Panc1 (cell line): ENCODE measurements around the gene SENP5. TPM values are rescaled to one million over a fixed set of nuclear protein-coding genes. Genes with fewer than 3 reads are reported as not detected.

Experiments used
- ATAC-seq: fragments of 200-7000 bp; cut with Tn5 transposase; 2 replicates; pipeline ENCODE4 v1.9.1; 2020; ENCODE audit warnings: mild to moderate bottlenecking, moderate library complexity
- BruUV-seq: library from RNA; stranded (reverse); fragments of 400-500 nt; replicated peaks from 2 replicates; lab custom pipeline; 2021; lab: Mats Ljungman, UMichigan
- CTCF ChIA-PET: fragments of 300-600 bp; sonication (Branson Sonifier 250); formaldehyde crosslinking; loops from one replicate; lab custom pipeline; 2022; ENCODE audit warnings: antibody characterized with exemption; lab: Charles Lee
- POLR2A ChIA-PET: fragments of 300-600 bp; sonication (Branson Sonifier 250); formaldehyde crosslinking; loops from one replicate; lab custom pipeline; 2022; ENCODE audit warnings: antibody characterized with exemption; lab: Charles Lee
- DNase-seq: peaks from one replicate; pipeline ENCODE4 v3.0.0-alpha.2; 2010; ENCODE audit warnings: low read depth, low spot score
- H3K27ac ChIP-seq: 2 replicates; pipeline ENCODE4 v1.5.1; 2011; ENCODE audit warnings: mild to moderate bottlenecking, low read length, inconsistent platforms
- H3K27me3 ChIP-seq: fragments of 200-500 bp; sonication (Bioruptor generic); 2 replicates; pipeline ENCODE4 v1.6.0; 2014; ENCODE audit warnings: low read length, inconsistent platforms; ENCODE audit not compliant: control insufficient read depth, insufficient read depth
- H3K36me3 ChIP-seq: fragments of 200-500 bp; sonication (Bioruptor generic); 2 replicates; pipeline ENCODE4 v1.5.1; 2014; ENCODE audit warnings: inconsistent platforms, mild to moderate bottlenecking, low read length, moderate library complexity; ENCODE audit not compliant: control insufficient read depth, insufficient read depth
- H3K4me1 ChIP-seq: 2 replicates; pipeline ENCODE4 v1.5.1; 2011; ENCODE audit warnings: inconsistent platforms, mild to moderate bottlenecking, low read length, moderate library complexity; ENCODE audit not compliant: control insufficient read depth, insufficient read depth
- H3K4me3 ChIP-seq, 2 experiments: 2 replicates each; pipeline ENCODE4 v1.5.1; 2011 to 2012; ENCODE audit warnings: low read depth in 2 of 2, low read length in 2 of 2, mild to moderate bottlenecking in 2 of 2, inconsistent platforms in 1 of 2, moderate library complexity in 1 of 2
- H3K9me3 ChIP-seq: fragments of 200-500 bp; sonication (Bioruptor generic); 2 replicates; pipeline ENCODE4 v1.5.1; 2014; ENCODE audit warnings: low read depth, mild to moderate bottlenecking, inconsistent platforms, low read length, moderate library complexity; ENCODE audit not compliant: control insufficient read depth, insufficient read depth
- POLR2AphosphoS5 ChIP-seq: IDR thresholded peaks from 2 replicates; pipeline ENCODE4 v1.6.1; 2012; ENCODE audit warnings: mild to moderate bottlenecking, low read depth, low read length, moderate library complexity
- SIN3A ChIP-seq: IDR thresholded peaks from 2 replicates; pipeline ENCODE4 v1.6.1; 2012; ENCODE audit warnings: low read depth, mild to moderate bottlenecking, low read length, moderate library complexity, borderline replicate concordance; ENCODE audit not compliant: insufficient read depth
- TCF7L2 ChIP-seq: IDR thresholded peaks from 2 replicates; pipeline ENCODE4 v1.6.1; 2011; ENCODE audit warnings: mild to moderate bottlenecking, low read depth, low read length, inconsistent platforms
- in situ Hi-C: cut with HindIII; loops from 2 replicates; pipeline ENCODE4 v1.10.0; 2016; ENCODE audit warnings: low sequenced_read_pairs, low pct_unique_long_range_greater_than_20kb
- intact Hi-C: fragments of 100-400 bp; cut with micrococcal nuclease; formaldehyde crosslinking; loops from one replicate; pipeline ENCODE4 v1.10.0; 2022; ENCODE audit not compliant: unreplicated experiment
- total RNA-seq: library from RNA; stranded (reverse); gene quantifications from one replicate; pipeline ENCODE4 v1.2.1, GENCODE V29; 2021; ENCODE audit not compliant: unreplicated experiment
- TF ChIP-seq, protein P1 (sequence below): fragments of 450-650 bp; IDR thresholded peaks from 2 replicates; pipeline ENCODE4 v1.5.1; 2017; ENCODE audit warnings: mild to moderate bottlenecking
- TF ChIP-seq, protein P2 (sequence below), 2 experiments: IDR thresholded peaks; 2 replicates each; pipeline ENCODE4 v1.6.1; 2011 to 2012; ENCODE audit warnings: low read depth in 2 of 2, control low read depth in 1 of 2, low read length in 1 of 2, mild to moderate bottlenecking in 1 of 2, moderate library complexity in 1 of 2; ENCODE audit not compliant: insufficient read depth in 1 of 2

SENP5 gene
- total RNA-seq, 1 experiment from 2014 or later = 40.0 TPM

DNA sequence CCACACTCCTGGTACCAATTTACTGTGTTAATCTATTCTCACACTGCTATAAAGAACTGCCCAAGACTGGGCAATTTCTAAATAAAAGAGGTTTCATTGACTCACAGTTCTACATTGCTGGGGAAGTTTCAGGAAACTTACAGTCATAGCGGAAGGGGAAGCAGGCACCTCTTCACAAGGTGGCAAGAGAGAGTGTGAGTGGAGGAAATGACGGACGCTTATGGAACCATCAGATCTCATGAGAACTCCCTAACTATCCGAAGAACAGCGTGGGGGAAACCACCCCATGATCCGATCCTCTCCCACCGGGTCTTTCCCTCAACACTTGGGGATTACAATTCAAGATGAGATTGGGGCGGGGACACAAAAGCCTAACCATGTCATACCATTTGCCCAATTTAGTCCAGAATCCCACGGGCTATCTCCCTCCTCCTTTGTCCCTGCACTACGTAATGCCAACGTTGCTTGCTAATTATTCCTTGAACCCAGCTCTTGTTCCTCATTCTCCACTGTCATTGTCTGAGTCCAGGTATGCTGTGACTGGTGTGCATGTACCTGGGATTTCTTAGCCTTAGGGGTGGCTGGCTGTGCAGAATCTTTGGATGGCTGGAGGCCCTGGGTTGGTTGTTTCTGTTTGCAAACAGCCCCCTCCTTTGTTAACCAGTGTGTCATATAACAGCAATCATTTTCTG lies 97.5 kb downstream of the SENP5 start:
- no peak for DNase-seq
- H3K27ac ChIP-seq = no peak overlapping the region
- no TSS peak for BruUV-seq
- CTCF ChIA-PET = no interaction called here
- TF ChIP-seq, protein P1, sequence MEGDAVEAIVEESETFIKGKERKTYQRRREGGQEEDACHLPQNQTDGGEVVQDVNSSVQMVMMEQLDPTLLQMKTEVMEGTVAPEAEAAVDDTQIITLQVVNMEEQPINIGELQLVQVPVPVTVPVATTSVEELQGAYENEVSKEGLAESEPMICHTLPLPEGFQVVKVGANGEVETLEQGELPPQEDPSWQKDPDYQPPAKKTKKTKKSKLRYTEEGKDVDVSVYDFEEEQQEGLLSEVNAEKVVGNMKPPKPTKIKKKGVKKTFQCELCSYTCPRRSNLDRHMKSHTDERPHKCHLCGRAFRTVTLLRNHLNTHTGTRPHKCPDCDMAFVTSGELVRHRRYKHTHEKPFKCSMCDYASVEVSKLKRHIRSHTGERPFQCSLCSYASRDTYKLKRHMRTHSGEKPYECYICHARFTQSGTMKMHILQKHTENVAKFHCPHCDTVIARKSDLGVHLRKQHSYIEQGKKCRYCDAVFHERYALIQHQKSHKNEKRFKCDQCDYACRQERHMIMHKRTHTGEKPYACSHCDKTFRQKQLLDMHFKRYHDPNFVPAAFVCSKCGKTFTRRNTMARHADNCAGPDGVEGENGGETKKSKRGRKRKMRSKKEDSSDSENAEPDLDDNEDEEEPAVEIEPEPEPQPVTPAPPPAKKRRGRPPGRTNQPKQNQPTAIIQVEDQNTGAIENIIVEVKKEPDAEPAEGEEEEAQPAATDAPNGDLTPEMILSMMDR = no peak
- in situ Hi-C loops = no loop called here
- POLR2A ChIA-PET = no interaction called here
- H3K36me3 ChIP-seq = no peaks in the 10 kb centered on the region
- intact Hi-C loops = no loop called here
- H3K9me3 ChIP-seq = no peaks in the 10 kb centered on the region
- H3K4me3 ChIP-seq = no peak overlapping the region
- H3K4me1 ChIP-seq = peaks cover 10% of the 10 kb centered on the region
- no peak for ATAC-seq
- H3K27me3 ChIP-seq = no peaks in the 10 kb centered on the region

DNA sequence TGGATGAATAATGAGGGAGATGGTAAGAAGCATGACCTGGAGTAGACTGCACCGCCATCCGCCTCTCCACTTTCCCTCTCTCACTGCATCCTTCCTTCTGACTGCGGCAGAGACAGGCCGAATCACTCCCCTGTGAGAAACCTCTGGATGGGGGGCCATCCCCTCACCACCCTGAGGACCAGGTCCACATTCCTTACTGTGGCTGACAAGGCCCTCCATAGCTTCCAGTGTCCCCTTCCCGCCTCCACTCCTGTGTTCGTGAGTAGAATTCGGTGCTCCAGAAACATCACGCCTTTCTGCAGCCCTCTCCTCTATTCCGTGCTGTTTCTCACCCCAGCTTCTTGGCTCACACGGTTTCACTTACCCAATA lies 98.1 kb downstream of the SENP5 start:
- BruUV-seq = TSS peak; percentile 43
- DNase-seq (no peak), ATAC-seq (no peak)
- Histone ChIP-seq H3K4me1 (peaks cover 12% of the 10 kb centered on the region), H3K9me3 (no peaks in the 10 kb centered on the region), H3K4me3 (no peak overlapping the region), H3K36me3 (no peaks in the 10 kb centered on the region), H3K27me3 (no peaks in the 10 kb centered on the region), H3K27ac (no peak overlapping the region)
- TF ChIP-seq, protein P1 = no peak
- TF ChIP-seq POLR2AphosphoS5 = no peak
- no peak for TF ChIP-seq SIN3A
- TF ChIP-seq, protein P2, sequence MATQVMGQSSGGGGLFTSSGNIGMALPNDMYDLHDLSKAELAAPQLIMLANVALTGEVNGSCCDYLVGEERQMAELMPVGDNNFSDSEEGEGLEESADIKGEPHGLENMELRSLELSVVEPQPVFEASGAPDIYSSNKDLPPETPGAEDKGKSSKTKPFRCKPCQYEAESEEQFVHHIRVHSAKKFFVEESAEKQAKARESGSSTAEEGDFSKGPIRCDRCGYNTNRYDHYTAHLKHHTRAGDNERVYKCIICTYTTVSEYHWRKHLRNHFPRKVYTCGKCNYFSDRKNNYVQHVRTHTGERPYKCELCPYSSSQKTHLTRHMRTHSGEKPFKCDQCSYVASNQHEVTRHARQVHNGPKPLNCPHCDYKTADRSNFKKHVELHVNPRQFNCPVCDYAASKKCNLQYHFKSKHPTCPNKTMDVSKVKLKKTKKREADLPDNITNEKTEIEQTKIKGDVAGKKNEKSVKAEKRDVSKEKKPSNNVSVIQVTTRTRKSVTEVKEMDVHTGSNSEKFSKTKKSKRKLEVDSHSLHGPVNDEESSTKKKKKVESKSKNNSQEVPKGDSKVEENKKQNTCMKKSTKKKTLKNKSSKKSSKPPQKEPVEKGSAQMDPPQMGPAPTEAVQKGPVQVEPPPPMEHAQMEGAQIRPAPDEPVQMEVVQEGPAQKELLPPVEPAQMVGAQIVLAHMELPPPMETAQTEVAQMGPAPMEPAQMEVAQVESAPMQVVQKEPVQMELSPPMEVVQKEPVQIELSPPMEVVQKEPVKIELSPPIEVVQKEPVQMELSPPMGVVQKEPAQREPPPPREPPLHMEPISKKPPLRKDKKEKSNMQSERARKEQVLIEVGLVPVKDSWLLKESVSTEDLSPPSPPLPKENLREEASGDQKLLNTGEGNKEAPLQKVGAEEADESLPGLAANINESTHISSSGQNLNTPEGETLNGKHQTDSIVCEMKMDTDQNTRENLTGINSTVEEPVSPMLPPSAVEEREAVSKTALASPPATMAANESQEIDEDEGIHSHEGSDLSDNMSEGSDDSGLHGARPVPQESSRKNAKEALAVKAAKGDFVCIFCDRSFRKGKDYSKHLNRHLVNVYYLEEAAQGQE (IDR thresholded peaks at IDR 0.05; ENCODE audit: insufficient read depth in 1 of 2, low read depth in 2 of 2, low read length in 1 of 2) = no peak
- no peak for TF ChIP-seq TCF7L2
- intact Hi-C loops = no loop called here
- POLR2A ChIA-PET = no interaction called here
- CTCF ChIA-PET = no interaction called here
- in situ Hi-C loops = no loop called here
